GM12872 (cell line): Measurements from ENCODE around the gene COX6B1.

ENCODE experiments used
- TF ChIP-seq, protein P1 (sequence below): IDR thresholded peaks from 3 replicates; pipeline ENCODE4 v1.5.1; 2011; ENCODE audit warnings: low read depth, mild to moderate bottlenecking, low read length, moderate library complexity; ENCODE audit not compliant: insufficient read depth

Gene COX6B1

DNA sequence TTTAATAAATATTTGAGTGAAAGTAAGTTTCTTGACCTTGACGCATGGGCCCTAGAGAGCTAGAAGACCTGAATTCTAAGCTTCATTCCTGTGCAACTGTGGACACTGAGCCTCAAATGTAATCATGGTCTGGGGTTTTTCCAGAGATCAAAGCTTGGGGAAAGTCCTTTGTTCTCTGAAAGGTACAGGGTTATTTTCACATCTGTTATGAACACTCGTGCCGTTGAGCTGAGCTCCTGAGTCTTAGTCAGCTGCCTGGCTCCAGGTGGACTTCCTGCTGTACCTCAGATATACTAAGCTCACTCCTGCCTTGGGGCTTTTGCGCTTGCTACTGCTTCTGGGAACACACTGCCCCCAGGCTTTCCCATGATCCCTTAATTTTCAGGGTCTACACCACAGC lies 48.7 kb downstream of the COX6B1 start:
- TF ChIP-seq, protein P1, sequence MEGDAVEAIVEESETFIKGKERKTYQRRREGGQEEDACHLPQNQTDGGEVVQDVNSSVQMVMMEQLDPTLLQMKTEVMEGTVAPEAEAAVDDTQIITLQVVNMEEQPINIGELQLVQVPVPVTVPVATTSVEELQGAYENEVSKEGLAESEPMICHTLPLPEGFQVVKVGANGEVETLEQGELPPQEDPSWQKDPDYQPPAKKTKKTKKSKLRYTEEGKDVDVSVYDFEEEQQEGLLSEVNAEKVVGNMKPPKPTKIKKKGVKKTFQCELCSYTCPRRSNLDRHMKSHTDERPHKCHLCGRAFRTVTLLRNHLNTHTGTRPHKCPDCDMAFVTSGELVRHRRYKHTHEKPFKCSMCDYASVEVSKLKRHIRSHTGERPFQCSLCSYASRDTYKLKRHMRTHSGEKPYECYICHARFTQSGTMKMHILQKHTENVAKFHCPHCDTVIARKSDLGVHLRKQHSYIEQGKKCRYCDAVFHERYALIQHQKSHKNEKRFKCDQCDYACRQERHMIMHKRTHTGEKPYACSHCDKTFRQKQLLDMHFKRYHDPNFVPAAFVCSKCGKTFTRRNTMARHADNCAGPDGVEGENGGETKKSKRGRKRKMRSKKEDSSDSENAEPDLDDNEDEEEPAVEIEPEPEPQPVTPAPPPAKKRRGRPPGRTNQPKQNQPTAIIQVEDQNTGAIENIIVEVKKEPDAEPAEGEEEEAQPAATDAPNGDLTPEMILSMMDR = no peak

DNA sequence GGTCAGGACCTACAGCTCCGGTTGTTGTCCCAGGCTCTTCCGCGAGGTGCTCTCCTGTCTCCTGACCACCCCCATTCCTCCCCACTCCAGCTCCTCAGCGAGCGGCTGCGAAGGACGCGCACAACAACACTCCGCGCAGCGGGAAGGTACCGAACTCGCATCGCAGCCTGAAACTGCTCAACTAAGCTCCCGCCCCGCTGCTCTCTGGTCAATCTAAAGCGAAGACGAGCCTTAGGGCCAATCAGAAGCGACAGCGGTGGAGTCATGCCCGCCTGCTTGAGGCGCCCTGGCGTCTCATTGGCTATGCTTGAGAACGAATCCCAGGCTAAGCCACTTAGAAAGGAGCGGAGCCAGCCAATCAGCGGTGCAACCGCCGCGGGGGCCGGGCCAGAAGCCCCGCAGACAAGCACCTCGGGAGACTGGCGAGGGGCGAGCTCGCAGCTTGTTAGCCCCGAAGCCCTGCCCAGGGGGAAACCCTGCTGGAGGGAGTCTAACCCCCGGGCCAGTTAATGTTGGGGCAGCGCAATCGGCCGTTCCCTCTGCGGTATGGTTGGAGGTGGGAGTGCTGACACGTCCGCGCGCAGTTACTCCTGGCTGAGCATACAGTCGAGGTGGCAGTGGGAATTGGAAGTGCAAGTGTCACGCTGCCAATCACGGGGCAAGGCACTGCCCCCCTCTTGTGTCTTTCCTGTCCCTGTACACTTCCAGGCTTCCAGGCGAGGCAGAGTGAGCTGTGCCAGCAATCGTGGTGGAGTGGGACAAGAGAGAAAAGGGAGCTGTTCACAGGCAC lies 54.3 kb downstream of the COX6B1 start:
- TF ChIP-seq, protein P1 = no peak

DNA sequence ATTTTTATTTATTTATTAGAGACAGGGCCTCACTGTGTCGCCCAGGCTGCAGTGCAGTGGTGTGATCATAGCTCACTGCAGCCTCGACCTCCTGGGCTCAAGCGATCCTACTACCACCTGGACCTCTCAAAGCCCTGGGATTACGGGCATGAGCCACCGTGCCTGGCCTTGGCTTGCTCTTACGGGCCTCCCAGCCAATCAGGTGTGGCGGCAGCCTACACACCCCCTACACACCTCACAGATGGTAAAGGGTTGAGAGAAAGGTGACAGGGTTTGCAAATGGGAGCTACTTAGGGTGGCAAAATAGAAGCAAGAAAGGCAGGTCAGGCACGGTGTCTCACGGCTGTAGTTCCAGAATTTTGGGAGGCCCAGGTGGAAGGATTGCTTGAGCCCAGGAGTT lies 55.2 kb downstream of the COX6B1 start:
- TF ChIP-seq, protein P1 = no peak

DNA sequence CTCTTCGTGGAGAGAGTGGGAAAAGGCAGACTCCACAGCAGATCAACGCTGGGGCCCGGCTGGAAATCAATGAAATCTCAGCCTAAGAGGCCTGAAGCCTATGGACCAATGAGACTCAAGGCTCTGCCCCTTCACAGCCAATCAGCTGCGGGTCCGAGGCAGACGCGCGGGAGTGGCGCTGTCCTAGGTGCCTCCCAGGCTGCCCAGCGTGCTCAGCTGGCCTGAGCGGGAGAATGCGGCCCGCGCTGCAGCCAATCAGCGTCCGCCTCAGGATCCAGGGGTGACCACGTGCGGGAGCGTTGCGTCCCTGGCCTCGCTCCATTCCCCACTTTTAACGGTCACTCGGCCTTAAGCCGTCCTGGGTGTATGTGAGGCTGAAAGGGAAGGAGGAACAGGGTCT lies 56.1 kb downstream of the COX6B1 start, which contains the start of gene ZBTB32:
Gene ZBTB32 (plus strand): TSS at position 341 of the 400 bp plus-strand sequence. CDS start 10,069 bp downstream, outside the sequence.
- TF ChIP-seq, protein P1 = no peak
